Neuronal stem cell (in vitro differentiated cells): ENCODE data around the gene BCAP31.
"Not testable (repeated sequence)": the region's sequence is repeated elsewhere in the genome, so short reads cannot be mapped to it uniquely, and the experiment has no call there.

ENCODE experiments used
- DNase-seq: peaks from one replicate; pipeline ENCODE4 v3.0.0-alpha.2; 2013; ENCODE audit warnings: low spot score
- H2AFZ ChIP-seq: one replicate; pipeline ENCODE4 v1.6.1; 2013; ENCODE audit warnings: mild to moderate bottlenecking, low read length, inconsistent platforms
- H2AK5ac ChIP-seq: 2 replicates; pipeline ENCODE4 v1.6.1; 2013; ENCODE audit warnings: low read depth, mild to moderate bottlenecking, inconsistent platforms, low read length, moderate library complexity, mixed read lengths
- H2BK120ac ChIP-seq: 2 replicates; pipeline ENCODE4 v1.6.1; 2013; ENCODE audit warnings: low read depth, mild to moderate bottlenecking, inconsistent platforms, low read length, moderate library complexity, mixed read lengths
- H2BK12ac ChIP-seq: one replicate; pipeline ENCODE4 v1.6.1; 2013; ENCODE audit warnings: low read length, inconsistent platforms
- H2BK15ac ChIP-seq: 2 replicates; pipeline ENCODE4 v1.6.1; 2013; ENCODE audit warnings: mild to moderate bottlenecking, low read length, inconsistent platforms, mixed read lengths
- H2BK5ac ChIP-seq: one replicate; pipeline ENCODE4 v1.6.1; 2013; ENCODE audit warnings: inconsistent platforms, mild to moderate bottlenecking, low read length, moderate library complexity
- H3K14ac ChIP-seq: one replicate; pipeline ENCODE4 v1.6.1; 2013; ENCODE audit warnings: low read length, inconsistent platforms
- H3K18ac ChIP-seq: 2 replicates; pipeline ENCODE4 v1.6.1; 2013; ENCODE audit warnings: low read length, inconsistent platforms
- H3K23ac ChIP-seq: 2 replicates; pipeline ENCODE4 v1.6.1; 2013; ENCODE audit warnings: low read depth, mild to moderate bottlenecking, mixed read lengths, low read length, inconsistent platforms; ENCODE audit not compliant: poor library complexity
- H3K27ac ChIP-seq: replicated peaks from 3 replicates; pipeline ENCODE4 v1.5.1; 2013; ENCODE audit warnings: low read length, inconsistent platforms
- H3K27me3 ChIP-seq, 3 experiments: 2 replicates each; pipeline ENCODE4 v1.6.1; 2013; ENCODE audit warnings: low read length in 3 of 3, mild to moderate bottlenecking in 2 of 3, inconsistent platforms in 1 of 3, low read depth in 1 of 3, mixed read lengths in 1 of 3, moderate library complexity in 1 of 3; ENCODE audit not compliant: control insufficient read depth in 3 of 3, insufficient read depth in 3 of 3
- H3K36me3 ChIP-seq, 2 donors: replicated peaks in 1 of 2; 2 replicates each; pipeline ENCODE4 v1.6.1; 2013; ENCODE audit warnings: low read length in 2 of 2; ENCODE audit not compliant: control insufficient read depth in 2 of 2, insufficient read depth in 2 of 2
- H3K4ac ChIP-seq: 2 replicates; pipeline ENCODE4 v1.6.1; 2013; ENCODE audit warnings: inconsistent platforms, mild to moderate bottlenecking, low read length, moderate library complexity
- H3K4me1 ChIP-seq, 2 donors: 1 replicate in 1 of 2; 2 replicates in 1 of 2; pipeline ENCODE4 v1.6.1; 2013; ENCODE audit warnings: low read length in 2 of 2, low read depth in 1 of 2; ENCODE audit not compliant: control insufficient read depth in 2 of 2, insufficient read depth in 1 of 2
- H3K4me2 ChIP-seq: one replicate; pipeline ENCODE4 v1.6.1; 2013; ENCODE audit warnings: mild to moderate bottlenecking, low read length, inconsistent platforms; ENCODE audit not compliant: insufficient read depth, poor library complexity, severe bottlenecking
- H3K4me3 ChIP-seq, 2 donors: 2 replicates each; pipeline ENCODE4 v1.5.1; 2013; ENCODE audit warnings: low read length in 2 of 2, mild to moderate bottlenecking in 2 of 2, inconsistent platforms in 1 of 2, moderate library complexity in 1 of 2
- H3K79me1 ChIP-seq: one replicate; pipeline ENCODE4 v1.6.1; 2013; ENCODE audit warnings: low read depth, mild to moderate bottlenecking, inconsistent platforms, low read length, moderate library complexity
- H3K9ac ChIP-seq: one replicate; pipeline ENCODE4 v1.6.1; 2013; ENCODE audit warnings: mild to moderate bottlenecking, low read depth, low read length, inconsistent platforms; ENCODE audit not compliant: poor library complexity
- H3K9me3 ChIP-seq, 2 donors: replicated peaks in 1 of 2; 2 replicates each; pipeline versions ENCODE3 to v1.6.1; 2013; ENCODE audit warnings: low read length in 2 of 2, mild to moderate bottlenecking in 2 of 2, inconsistent platforms in 1 of 2, low read depth in 1 of 2, mixed read lengths in 1 of 2, moderate library complexity in 1 of 2; ENCODE audit not compliant: control insufficient read depth in 2 of 2, insufficient read depth in 1 of 2
- H4K8ac ChIP-seq: one replicate; pipeline ENCODE4 v1.6.1; 2013; ENCODE audit warnings: low read depth, mild to moderate bottlenecking, inconsistent platforms, low read length, moderate library complexity
- H4K91ac ChIP-seq: one replicate; pipeline ENCODE4 v1.6.1; 2013; ENCODE audit warnings: low read length, low read depth, mild to moderate bottlenecking, inconsistent platforms; ENCODE audit not compliant: poor library complexity
- WGBS, 2 donors: extraction: QIAGEN DNeasy Blood & Tissue Kit; methylation state at CpG; one replicate each; pipeline ENCODE4 v1.1.7; 2013; ENCODE audit warnings: missing lambda C conversion rate in 2 of 2, mixed read lengths in 1 of 2; ENCODE audit not compliant: insufficient read length in 2 of 2, insufficient replicate concordance in 1 of 2; ENCODE audit errors: extremely low coverage in 2 of 2; 5-methylcytosine and 5-hydroxymethylcytosine counted together

BCAP31 gene

GRCh38 chrX:153732401-153732800 lies 8.2 kb upstream of the BCAP31 start:
- no peak overlapping the region for H3K4ac ChIP-seq
- WGBS, 2 donors = no CpG with 5 or more reads among the region's 14 CpGs
- H3K79me1 ChIP-seq = no peaks in the 10 kb centered on the region
- DNase-seq = no peak
- H3K23ac ChIP-seq = no peak overlapping the region
- H3K27me3 ChIP-seq = peaks cover 0 to 11% (median 0%) of the 10 kb centered on the region in 3 experiments
- H3K9ac ChIP-seq = no peak overlapping the region
- H3K4me2 ChIP-seq = no peak overlapping the region
- no peak overlapping the region for H3K27ac ChIP-seq
- no peaks in the 10 kb centered on the region for H3K36me3 ChIP-seq
- H3K14ac ChIP-seq = no peak overlapping the region
- H2BK5ac ChIP-seq = no peak overlapping the region
- peaks cover 0 to 13% of the 10 kb centered on the region in 2 donors for H3K9me3 ChIP-seq
- H3K18ac ChIP-seq = no peak overlapping the region
- no peak overlapping the region for H3K4me3 ChIP-seq
- no peak overlapping the region for H2BK15ac ChIP-seq
- no peak overlapping the region for H2AK5ac ChIP-seq
- H2BK120ac ChIP-seq = no peak overlapping the region
- H4K91ac ChIP-seq = no peak overlapping the region
- peaks cover 2 to 4% of the 10 kb centered on the region in 2 donors for H3K4me1 ChIP-seq
- H2BK12ac ChIP-seq = no peak overlapping the region
- H2AFZ ChIP-seq = no peak overlapping the region
- H4K8ac ChIP-seq = no peak overlapping the region

- no peak overlapping the region for H3K4me2 ChIP-seq
- H3K79me1 ChIP-seq = no peaks in the 10 kb centered on the region
- H3K36me3 ChIP-seq = no peaks in the 10 kb centered on the region
- H4K8ac ChIP-seq = no peak overlapping the region
- no peak overlapping the region for H4K91ac ChIP-seq
- H3K23ac ChIP-seq = no peak overlapping the region
- no peak overlapping the region for H3K9ac ChIP-seq
- H3K4me3 ChIP-seq = no peak overlapping the region
- H3K14ac ChIP-seq = no peak overlapping the region
- peaks cover 0 to 13% of the 10 kb centered on the region in 2 donors for H3K9me3 ChIP-seq
- no peak overlapping the region for H2BK5ac ChIP-seq
- no peak overlapping the region for H2BK120ac ChIP-seq
- WGBS, 2 donors = no CpG with 5 or more reads among the region's 3 CpGs
- no peak overlapping the region for H3K18ac ChIP-seq
- H3K27ac ChIP-seq = no peak overlapping the region
- peaks cover 8% of the 10 kb centered on the region in 2 donors for H3K4me1 ChIP-seq
- no peak overlapping the region for H2AFZ ChIP-seq
- peaks cover 0 to 6% (median 0%) of the 10 kb centered on the region in 3 experiments for H3K27me3 ChIP-seq
- no peak overlapping the region for H2AK5ac ChIP-seq
- no peak for DNase-seq
- H2BK12ac ChIP-seq = no peak overlapping the region
- H3K4ac ChIP-seq = no peak overlapping the region
- no peak overlapping the region for H2BK15ac ChIP-seq
Measured at GRCh38 chrX:153731845-153732215, 7.6 kb upstream of the BCAP31 start.

- H2BK12ac ChIP-seq = no peak overlapping the region
- H2BK5ac ChIP-seq = no peak overlapping the region
- no peak overlapping the region for H3K23ac ChIP-seq
- no peaks in the 10 kb centered on the region for H3K79me1 ChIP-seq
- H3K4me3 ChIP-seq = no peak overlapping the region
- no peaks in the 10 kb centered on the region for H3K36me3 ChIP-seq
- H4K91ac ChIP-seq = no peak overlapping the region
- no peak overlapping the region for H3K4ac ChIP-seq
- no peak overlapping the region for H3K18ac ChIP-seq
- H3K27me3 ChIP-seq = peaks cover 0 to 3% (median 0%) of the 10 kb centered on the region in 3 experiments
- H4K8ac ChIP-seq = no peak overlapping the region
- no peak overlapping the region for H2BK15ac ChIP-seq
- no peak for DNase-seq
- H3K9me3 ChIP-seq = peaks cover 0 to 13% of the 10 kb centered on the region in 2 donors
- H3K27ac ChIP-seq = no peak overlapping the region
- no peak overlapping the region for H2AFZ ChIP-seq
- H3K9ac ChIP-seq = no peak overlapping the region
- H3K14ac ChIP-seq = no peak overlapping the region
- no peak overlapping the region for H3K4me2 ChIP-seq
- no peak overlapping the region for H2AK5ac ChIP-seq
- no CpG with 5 or more reads among the region's 6 CpGs for WGBS, 2 donors
- no peak overlapping the region for H2BK120ac ChIP-seq
- H3K4me1 ChIP-seq = peaks cover 8 to 10% of the 10 kb centered on the region in 2 donors
Measured at GRCh38 chrX:153731117-153731844, 7.1 kb upstream of the BCAP31 start.

- not testable (repeated sequence) for H3K14ac ChIP-seq, H4K8ac ChIP-seq, H3K27me3 ChIP-seq, H2AFZ ChIP-seq, H3K9ac ChIP-seq, H4K91ac ChIP-seq, H3K4me3 ChIP-seq, H2AK5ac ChIP-seq, H3K79me1 ChIP-seq, H3K4ac ChIP-seq, H2BK15ac ChIP-seq, H2BK12ac ChIP-seq, H3K36me3 ChIP-seq, H3K4me2 ChIP-seq, H3K23ac ChIP-seq, H2BK120ac ChIP-seq, DNase-seq, H3K18ac ChIP-seq, H3K27ac ChIP-seq, H2BK5ac ChIP-seq
- H3K9me3 ChIP-seq = peaks cover 0 to 13% of the 10 kb centered on the region in 2 donors
- H3K4me1 ChIP-seq = peaks cover 11% of the 10 kb centered on the region in 2 donors
- no CpG with 5 or more reads among the region's 23 CpGs for WGBS, 2 donors
Measured at GRCh38 chrX:153730115-153730514, 5.9 kb upstream of the BCAP31 start.
